HG03175 (cell line): Measurements from ENCODE around the gene GFI1B.
"Not testable (repeated sequence)": the region's sequence is repeated elsewhere in the genome, so short reads cannot be mapped to it uniquely, and the experiment has no call there.

ENCODE experiments used
- ATAC-seq: cut with Tn5 transposase; IDR thresholded peaks from one replicate; pipeline ENCODE4 v1.9.1; 2021; ENCODE audit warnings: mild to moderate bottlenecking, moderate library complexity; ENCODE audit not compliant: unreplicated experiment

GFI1B gene

GRCh38 chr9:132990781-132991180, 12.3 kb downstream of the GFI1B start:
- no peak for ATAC-seq

GRCh38 chr9:132991351-132992300, 13.1 kb downstream of the GFI1B start:
- no peak for ATAC-seq

GRCh38 chr9:132993511-132993939, 15.0 kb downstream of the GFI1B start:
- no peak for ATAC-seq

GRCh38 chr9:132994410-132995120, 16.1 kb downstream of the GFI1B start:
- ATAC-seq, result peak; percentile 65

- no peak for ATAC-seq
These were observed 16.6 kb downstream of the GFI1B start for GRCh38 chr9:132995121-132995420.

- no peak for ATAC-seq
These were observed 17.4 kb downstream of the GFI1B start for GRCh38 chr9:132995879-132996278.

- no peak for ATAC-seq
These were observed 18.0 kb downstream of the GFI1B start for GRCh38 chr9:132996526-132996925.

GRCh38 chr9:132997591-132997990, 19.1 kb downstream of the GFI1B start:
- ATAC-seq, result no peak

GRCh38 chr9:132998221-132998620, 19.7 kb downstream of the GFI1B start:
- ATAC-seq, result not testable (repeated sequence)

- ATAC-seq, result no peak
These were observed 20.5 kb downstream of the GFI1B start for GRCh38 chr9:132998831-132999635.

GRCh38 chr9:133002147-133003070, 23.9 kb downstream of the GFI1B start:
- no peak for ATAC-seq

- no peak for ATAC-seq
These were observed 24.6 kb downstream of the GFI1B start for GRCh38 chr9:133003071-133003461.

GRCh38 chr9:133003671-133004090, 25.2 kb downstream of the GFI1B start:
- no peak for ATAC-seq

GRCh38 chr9:133004091-133004998, 25.9 kb downstream of the GFI1B start:
- no peak for ATAC-seq

- ATAC-seq, result no peak
These were observed 26.7 kb downstream of the GFI1B start for GRCh38 chr9:133004999-133005760.

GRCh38 chr9:133005957-133006356, 27.5 kb downstream of the GFI1B start:
- ATAC-seq, result no peak

- ATAC-seq, result no peak
These were observed 28.3 kb downstream of the GFI1B start for GRCh38 chr9:133006731-133007352.

GRCh38 chr9:133008406-133008805, 29.9 kb downstream of the GFI1B start:
- ATAC-seq, result no peak
